ENCODE results near the gene ENPP6.

DNA sequence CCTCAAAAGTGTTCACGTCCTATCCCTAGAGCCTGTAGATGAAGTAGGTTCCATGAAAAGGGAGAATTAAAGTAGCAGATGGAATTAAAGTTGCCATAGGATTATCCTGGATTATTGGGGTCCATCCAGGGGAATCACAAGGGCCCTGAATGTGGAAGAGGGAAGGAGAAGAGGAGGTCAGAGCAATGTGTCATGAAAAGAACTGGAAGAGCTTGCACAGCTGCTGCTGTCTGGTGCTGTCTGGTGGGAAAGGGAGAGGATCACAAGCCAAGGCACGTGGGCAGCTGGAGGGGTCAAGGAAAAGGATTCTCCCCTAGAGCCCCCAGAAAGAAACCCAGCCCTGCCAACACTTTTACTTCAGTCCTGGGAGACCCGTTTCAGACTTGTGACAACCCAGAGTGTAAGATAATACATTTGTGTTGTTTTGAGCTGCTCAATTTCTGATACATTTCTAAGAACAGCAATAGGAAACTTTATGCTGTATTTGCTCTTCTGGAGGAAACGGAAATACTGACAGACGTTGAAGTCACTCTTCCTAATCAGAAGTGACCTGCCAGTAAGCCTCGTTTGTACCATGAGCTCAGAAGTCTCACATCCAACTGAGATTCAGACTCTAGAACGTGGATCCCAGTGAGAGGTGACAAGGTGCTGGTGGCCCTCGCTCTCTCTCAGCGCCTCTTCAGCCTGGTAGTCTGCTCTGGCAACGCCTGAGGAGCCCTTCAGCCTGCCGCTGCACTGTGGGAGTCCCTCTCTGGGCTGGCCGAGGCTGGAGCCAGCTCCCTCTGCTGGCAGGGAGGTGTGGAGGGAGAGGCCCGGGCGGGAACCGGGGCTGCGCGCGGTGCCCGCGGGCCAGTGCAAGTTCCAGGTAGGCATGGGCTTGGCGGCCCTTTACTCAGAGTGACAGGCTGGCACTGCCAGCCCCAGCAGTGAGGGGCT is 34.7 kb upstream of the ENPP6 start:
- TF ChIP-seq GATA2 (IDR thresholded peaks at IDR 0.05; ENCODE audit: low read depth, low read length): no peak
- no peak for TF ChIP-seq GATA3 (IDR thresholded peaks at IDR 0.05; ENCODE audit: low read depth, low read length)
